Head of caudate nucleus (tissue), 42 donors: ENCODE data around the gene NEK1.
"Not testable (repeated sequence)": the region's sequence is repeated elsewhere in the genome, so short reads cannot be mapped to it uniquely, and the experiment has no call there.

Source experiments
- DNase-seq, 42 donors: peaks; one replicate each; pipeline versions ENCODE4 v3.0.0 to v3.0.0-alpha.2; 2020 to 2021; ENCODE audit warnings: mixed read lengths in 7 of 42
- intact Hi-C: fragments of 100-400 bp; cut with DNase I; formaldehyde crosslinking; loops from one replicate; pipeline ENCODE4 v1.15.0; 2022

Gene NEK1

DNA sequence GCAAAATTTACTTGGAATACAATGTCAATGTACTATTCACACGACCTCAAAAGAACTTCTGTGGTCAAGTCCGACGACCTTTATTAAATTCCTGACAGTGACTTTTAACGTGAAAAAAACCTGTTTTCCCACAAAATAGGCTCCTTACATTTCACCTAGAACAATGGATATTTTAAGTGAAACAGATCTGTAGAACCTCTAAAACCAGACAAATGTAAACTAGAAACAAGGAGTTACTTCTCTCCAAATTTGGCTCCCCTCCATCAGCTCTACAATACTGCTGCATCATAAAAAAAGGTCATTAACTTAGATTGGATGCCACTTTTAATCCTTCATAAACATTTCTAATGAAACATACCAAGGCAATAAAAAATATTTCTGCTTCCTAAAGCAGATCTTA lies 1.2 kb downstream of the NEK1 start:
- intact Hi-C loops = loop anchor here (5.0 to 10.0 kb wide), 3 partner anchors 51 to 474 kb away; partner anchors contain the start of genes AADAT and MFAP3L
- DNase-seq = no peak

DNA sequence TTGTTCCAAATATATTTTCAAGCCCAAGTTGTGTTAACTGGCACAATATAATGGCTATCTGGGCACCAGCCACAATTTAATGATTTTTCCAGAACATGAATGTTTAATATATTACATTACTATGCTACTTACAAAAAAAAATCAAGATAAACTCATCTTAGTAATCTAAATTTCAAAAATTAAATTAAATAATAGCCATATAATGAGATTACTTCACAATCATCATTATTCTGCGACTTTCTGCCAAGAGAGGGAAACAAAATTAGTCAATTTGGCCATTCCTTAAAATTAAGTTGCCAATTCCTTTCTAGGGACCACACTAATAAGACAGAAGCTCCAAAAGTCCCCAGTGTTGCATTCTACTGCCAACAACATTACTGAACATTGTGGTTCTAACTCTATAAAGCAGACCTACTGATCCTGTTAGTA lies 7.5 kb downstream of the NEK1 start:
- intact Hi-C loops = no loop called here
- no peak for DNase-seq

DNA sequence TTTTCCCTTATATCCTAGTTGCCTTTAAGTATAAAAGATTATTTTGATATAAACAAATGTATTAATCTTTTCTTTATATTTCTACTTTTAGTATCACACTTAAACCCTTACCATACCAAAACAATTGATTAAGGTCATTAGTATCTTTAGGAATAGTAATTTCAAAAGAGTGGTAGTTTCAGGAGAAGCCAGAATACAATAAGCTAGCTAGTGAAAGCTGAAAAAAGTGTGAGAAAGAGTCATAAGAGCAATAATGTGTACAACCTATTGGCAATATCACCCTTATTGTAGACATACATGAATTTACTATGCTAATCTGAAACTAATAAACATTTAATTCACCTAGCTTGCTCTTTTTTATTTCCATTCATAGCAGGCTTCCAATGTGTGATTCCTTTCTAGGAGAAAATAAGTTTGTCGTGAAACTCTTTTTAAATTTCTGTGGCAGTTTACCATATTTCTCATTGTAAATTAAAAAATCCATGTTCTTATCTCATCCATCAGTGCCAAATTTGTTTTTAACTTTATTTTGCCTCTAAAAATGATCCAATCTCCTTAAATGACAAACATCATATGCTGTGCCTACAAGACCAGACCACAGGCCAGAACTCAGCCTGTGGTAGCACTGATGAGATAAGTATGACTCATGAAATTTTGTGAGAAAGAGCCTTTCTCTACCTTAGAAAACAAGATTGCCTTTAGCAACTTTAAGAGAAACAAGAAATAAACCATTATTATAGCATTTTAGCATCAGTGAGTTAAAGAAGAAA lies 8.1 kb downstream of the NEK1 start:
- no peak for DNase-seq
- intact Hi-C loops = no loop called here

DNA sequence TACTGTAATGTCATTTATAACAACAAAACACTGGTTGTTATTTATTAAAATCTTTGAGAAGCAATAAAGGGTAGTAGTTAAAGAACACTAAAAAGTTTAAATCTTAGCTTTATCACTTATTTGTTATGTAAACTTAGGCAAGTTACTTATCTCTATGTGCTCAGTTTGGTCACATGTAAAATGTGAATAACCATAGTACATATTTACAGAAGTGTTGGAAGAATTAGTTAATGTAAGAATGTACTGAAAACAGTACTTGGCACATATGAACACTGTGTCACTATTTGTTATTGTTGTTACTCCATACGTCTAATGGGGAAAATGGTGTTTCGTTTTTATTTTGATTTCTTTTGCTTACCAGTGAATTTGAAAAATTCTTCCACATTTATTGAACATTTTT lies 9.1 kb downstream of the NEK1 start:
- intact Hi-C loops = no loop called here
- DNase-seq = no peak

DNA sequence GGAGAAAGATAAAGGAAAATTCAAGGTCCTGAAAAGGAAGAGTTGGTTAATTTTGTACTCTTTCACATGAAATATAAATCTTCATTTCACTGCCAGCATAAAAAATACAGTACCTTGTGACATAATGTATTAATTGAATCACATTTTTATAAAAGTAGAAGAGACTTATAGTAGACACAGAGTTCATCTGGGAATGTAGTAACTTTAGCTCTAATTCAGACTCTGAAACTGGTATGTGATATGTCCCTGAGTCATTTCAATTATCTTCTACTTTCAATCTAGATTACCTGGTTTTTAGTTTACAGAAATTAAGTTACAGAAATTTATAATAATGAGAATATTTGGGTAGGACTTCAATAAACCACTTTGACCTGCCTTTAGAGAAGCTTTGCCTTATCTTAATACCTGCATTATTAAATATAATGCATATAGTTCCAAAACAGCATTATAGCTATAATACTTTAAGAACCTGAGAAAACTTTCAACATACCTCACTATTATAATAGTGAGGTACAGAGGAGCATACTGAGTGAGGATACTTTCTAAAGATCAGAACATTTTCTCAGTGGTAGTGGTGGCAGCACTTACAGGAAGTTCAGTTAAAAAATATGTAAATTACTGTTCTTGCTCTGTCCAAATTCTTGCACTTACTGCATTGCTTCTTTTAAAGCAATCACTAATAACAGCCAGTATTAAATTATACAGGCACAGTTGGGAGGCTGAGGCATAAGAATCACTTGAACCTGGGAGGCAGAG lies 11.2 kb downstream of the NEK1 start:
- intact Hi-C loops = no loop called here
- no peak for DNase-seq

DNA sequence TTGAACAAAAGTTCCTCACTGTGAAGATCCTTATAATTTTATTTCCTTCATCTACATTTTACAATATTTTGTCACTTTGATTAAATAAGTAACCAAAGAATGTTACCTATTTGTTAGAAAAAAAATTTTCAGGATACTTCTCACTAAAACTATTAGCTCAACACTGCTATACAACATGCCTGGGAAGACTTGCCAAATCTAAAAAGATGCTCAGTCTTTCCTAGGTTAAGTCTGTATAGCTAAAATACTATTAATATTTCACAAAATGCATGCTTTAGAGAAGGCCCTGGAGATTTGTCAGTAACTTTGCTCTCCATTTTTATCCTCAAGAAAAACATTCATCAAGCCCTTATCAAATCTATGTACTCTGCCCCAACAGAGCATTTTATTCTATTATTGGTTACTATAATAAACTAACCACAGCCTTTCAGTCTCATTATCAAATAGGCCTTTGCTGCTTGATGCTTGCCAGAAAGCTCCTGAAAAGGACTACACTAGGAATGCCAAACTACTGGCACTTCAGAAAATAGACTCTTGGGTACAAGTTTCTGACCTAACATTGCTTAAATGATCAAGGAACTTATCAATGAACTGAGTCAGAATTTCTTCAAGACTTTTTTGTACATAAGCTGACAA lies 17.7 kb downstream of the NEK1 start:
- DNase-seq = no peak
- intact Hi-C loops = no loop called here

DNA sequence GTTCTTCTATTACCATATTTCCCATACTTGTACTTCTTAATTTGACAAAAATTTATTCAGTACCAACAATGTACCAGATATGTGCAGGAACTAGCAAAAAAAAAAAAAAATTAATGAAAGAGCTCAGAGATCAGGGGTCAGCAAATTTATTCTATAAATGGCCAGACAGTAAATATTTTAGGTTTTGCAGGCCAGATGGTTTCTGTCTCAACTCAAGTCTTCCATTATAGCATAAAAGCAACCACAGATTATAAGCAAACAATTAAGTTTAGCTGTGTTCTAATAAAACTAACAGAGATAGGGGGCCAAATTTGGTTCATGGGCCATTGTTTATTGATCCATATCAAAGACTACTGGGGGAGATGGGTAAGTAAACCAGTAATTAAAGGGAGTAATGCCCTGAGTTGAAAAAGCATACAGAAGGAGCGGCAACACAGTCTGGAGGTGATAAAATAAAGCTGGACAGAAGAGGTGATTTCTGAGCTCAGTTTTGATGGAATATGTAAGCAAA lies 19.3 kb downstream of the NEK1 start:
- intact Hi-C loops = no loop called here
- no peak for DNase-seq

DNA sequence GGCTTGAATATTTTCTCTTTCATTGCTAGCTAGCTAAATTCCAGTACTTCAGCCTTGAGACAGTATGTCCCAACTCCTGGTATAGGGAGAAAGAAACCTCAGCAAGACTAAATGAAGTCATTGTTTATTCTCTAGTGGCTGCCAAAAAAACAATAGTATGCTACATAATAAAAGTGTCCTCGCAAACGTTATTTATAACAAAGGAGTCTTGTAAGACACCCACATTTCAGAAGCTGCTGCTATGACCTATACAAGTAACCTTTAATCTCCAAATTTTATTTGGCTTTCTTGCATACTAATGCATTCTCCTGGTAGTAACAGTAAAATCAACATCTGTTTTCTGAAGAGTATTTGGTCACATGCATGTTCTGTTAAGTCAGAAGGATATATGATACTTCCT lies 28.8 kb downstream of the NEK1 start:
- intact Hi-C loops = no loop called here
- no peak for DNase-seq

DNA sequence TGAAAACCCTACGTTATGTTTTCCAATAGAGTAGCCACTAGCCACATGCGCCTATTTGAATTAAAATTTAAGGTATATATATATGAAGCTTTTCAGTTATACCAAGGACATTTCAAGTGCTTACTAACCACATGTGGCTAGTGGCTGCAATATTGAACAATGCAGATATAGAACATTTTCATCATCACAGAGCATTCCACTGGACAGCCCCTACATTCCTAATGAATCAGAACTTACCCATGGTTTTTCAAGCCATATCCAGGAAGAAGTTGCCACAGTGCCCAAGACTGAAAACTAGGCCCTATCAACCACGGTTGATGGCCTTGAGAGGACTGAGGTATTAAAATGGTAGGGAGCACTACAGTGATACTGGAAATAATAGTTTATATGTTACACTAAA lies 29.7 kb downstream of the NEK1 start:
- DNase-seq = no peak
- intact Hi-C loops = no loop called here

DNA sequence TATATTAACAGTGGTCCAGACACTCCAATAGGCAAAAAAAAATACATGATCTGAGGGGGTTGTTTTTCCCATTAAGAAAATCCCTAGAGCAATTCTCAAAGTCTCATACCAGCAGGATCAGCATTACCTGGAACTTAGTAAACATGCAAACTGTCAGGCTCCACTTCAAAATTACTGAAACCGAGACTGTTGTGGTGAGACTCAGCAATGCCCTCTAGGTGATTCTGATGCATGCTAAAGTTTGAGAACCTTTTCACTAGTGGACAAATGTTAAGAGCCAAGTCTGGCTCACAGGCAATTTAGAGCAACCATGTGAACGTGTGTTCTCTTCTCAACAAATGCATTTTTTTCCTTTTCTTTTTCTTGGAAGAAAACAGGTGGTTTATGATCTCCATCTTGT lies 30.2 kb downstream of the NEK1 start:
- intact Hi-C loops = no loop called here
- DNase-seq = no peak

DNA sequence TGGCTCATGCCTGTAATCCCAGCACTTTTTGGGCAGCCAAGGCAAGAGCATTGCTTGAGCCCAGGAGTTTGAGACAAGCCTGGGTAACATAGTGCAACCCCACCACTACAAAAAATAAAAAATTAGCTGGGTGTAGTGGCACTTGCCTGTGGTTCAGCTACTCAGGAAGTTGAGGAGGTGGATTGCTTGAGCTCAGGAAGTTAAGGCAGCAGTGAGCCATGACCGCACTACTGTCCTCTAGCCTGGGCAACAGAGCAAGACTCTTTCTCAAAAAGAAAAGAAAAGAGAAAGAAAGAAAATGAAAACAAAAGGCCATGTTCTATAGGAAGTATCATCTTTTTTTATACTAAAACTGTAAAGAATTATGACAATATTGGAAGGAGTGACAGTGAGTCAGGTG lies 38.5 kb downstream of the NEK1 start:
- intact Hi-C loops = no loop called here
- no peak for DNase-seq

DNA sequence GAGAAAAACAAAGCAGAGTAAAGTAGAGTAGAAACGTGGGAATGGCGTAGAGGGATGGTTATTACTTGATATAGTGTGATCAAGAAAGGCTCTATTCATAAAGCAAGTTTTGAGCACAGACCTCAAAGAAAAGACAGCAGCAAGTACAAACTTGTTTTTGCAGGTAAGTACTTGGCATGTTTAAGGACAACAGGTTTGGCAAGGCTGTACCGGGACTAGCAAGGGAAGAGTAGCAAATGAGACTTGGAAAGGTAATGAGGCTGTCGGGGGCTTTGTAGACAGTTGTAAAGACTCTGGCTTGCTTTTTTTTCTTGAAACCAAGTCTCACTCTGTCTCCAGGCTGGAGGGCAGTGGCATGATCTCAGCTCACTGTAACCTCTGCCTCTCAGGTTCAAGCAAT lies 40.9 kb downstream of the NEK1 start:
- intact Hi-C loops = no loop called here
- no peak for DNase-seq

DNA sequence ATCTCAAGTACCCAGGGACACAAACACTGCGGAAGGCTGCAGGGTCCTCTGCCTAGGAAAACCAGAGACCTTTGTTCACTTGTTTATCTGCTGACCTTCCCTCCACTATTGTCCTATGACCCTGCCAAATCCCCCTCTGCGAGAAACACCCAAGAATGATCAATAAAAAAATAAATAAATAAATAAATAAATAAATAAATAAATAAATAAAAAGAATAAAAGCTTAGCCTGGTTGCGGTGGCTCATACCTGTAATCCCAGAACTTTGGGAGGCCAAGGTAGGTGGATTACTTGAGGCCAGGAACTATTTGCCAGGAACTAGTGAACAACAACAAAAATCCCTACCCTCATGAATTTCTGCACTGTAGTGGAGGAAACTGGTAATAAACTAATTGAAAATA lies 41.4 kb downstream of the NEK1 start:
- DNase-seq, intact Hi-C loops: not testable (repeated sequence)

DNA sequence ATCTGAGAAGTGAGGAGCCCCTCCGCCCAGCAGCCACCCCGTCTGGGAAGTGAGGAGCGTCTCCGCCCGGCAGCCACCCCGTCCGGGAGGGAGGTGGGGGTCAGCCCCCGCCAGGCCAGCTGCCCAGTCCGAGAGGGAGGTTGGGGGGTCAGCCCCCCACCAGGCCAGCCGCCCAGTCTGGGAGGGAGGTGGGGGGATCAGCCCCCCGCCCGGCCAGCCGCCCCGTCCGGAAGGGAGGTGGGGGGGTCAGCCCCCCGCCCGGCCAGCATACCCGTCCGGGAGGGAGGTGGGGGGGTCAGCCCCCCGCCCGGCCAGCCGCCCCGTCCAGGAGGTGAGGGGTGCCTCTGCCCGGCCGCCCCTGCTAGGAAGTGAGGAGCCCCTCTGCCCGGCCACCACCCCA lies 42.1 kb downstream of the NEK1 start:
- intact Hi-C loops, DNase-seq: not testable (repeated sequence)

DNA sequence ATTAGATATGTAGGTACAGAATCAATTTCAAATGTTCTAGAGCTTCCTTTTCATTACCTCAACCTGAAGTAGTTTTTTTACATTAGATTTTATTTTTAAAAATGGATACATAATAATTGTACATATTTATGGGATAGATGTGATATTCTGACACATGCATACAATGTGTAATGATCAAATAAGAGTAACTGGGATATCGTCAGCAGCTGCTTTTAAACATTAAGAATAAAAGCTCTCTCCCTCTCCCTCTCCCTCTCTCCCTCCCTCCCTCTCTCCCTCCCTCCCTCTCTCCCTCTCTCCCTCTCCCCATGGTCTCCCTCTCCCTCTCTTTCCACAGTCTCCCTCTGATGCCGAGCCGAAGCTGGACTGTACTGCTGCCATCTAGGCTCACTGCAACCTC lies 43.2 kb downstream of the NEK1 start:
- intact Hi-C loops, DNase-seq: not testable (repeated sequence)

DNA sequence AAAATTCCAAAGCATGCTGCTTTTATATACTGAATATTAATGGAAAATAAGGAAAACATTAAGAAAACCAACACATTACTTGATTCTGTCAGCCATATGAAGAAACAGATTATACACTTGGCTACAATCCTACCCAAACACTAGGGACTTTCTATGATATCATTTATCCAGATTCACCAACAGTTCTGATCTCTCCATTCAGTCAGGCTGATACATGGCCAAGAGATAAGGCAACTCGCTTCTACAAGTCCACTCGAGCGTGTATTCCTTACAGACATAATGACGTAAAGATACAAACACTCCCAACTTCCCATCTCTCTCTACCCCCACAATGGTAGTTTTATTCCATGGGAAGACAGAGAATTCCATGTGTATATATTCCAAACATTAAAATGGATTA lies 44.5 kb downstream of the NEK1 start:
- intact Hi-C loops = no loop called here

DNA sequence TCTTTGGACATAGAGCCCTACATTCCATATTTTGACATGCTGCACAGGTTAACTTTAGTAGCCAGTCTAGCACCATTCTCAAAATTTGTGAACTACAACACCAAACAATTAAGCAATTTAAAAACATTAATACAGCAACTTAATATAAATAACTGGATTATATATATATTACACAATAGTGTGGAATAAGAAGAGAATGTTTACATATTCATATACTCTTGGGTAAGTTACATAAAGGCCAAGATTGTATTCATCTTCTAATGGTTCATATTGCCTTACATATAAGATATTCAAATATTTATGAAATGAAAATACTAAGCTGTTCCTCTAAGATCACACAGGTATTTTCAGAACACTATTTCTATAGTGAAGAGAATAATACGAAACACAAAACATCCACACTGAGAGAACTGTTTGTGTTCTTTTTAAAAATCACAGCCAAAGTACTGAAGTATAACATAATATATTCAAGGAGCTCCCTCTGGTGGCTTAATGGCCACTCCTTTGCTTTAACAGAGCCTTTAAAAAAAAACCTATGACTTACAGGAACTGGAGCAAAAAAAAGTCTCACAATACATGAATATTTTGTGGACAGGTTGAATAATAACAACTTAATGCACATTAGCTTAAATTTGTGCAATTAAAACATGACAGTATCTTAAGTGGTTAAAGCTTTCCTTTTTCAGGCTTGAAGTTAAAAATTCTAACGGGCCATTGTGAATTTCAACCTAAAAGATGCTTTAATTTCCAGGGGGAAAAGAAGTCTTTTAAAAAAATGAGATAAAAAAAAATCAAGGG lies 46.2 kb downstream of the NEK1 start:
- intact Hi-C loops = no loop called here
- DNase-seq = peak in 22 of 42 donors; percentile 5 to 74 (median 38)

More for the DNA sequence above, 44.5 kb downstream of the NEK1 start:
- DNase-seq = no peak

DNA sequence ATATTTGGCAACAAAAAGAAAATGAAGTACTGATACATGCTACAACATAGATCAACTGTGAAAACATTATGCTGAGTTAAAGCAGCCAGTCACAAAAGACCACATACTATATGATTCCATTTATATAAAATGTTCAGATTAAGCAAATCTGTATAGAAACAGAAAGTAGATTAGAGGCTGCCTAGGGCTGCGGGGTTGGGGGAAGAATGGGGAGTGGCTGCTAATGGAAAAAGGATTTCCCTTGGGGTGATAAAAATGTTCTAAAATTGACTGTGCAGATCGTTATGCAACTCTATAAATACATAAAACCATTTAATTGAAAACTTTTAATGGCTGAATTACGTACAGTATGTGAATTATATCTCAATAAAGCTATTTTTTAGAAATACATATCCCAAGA lies 46.8 kb downstream of the NEK1 start:
- DNase-seq = no peak
- intact Hi-C loops = no loop called here

DNA sequence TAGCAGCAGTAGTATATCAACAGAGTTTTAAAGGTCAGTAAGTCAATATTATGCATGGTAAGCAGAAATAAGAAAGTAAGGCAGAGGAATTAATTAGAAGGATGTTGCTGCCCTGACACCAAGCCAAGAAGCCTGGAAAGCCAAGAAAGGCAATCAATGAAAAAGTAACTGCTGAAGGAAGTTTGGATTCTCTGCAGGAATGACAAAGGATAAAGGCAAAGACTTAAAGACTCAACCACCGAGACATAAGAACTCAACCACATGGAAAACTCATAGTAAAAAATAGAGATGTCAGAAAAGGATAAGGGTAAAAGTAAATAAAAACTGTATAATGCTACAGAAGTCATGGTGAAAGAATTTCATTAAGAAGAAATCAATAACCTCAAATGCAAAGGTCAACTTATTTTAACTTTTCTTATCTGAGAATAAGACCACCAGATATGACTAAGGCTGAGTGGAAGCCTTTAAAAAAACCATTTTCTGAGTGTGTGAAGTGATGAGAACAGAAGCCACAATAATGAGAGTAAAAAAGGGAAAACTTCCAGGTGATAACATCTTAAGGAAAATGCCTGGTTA lies 55.2 kb downstream of the NEK1 start:
- DNase-seq = no peak
- intact Hi-C loops = no loop called here
